Iris pigment epithelial cell (primary cell): Measurements from ENCODE around the gene DCAF17.
A peak's percentile ranks its signal among the peaks of the same experiment; 100 is the strongest.
"Not testable (repeated sequence)": the region's sequence is repeated elsewhere in the genome, so short reads cannot be mapped to it uniquely, and the experiment has no call there.

Experiments used
- DNase-seq: peaks from one replicate; pipeline ENCODE4 v3.0.0-alpha.2; 2011; ENCODE audit warnings: low read depth

The DCAF17 gene

DNA sequence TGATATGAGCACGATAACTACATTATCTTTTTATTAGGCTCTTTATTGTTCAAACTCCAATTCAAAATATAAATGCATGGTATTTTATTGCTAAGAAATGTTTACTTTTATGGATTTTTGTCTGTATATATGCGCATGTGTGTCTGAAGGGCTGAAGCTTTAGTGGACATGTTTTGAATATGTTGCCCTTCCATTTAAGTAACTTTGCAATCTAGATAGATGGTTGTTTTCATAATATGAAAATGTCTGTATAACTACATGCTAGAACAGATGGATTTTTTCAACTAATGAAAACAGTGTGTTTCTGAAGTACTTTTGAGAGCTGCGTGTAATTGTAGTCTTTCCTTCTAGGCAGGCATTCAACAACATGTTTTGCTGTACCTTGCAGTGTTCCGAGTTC is 18.7 kb downstream of the DCAF17 start:
- no peak for DNase-seq

- DNase-seq = no peak
Measured at GRCh38 chr2:171459498-171459897, 25.5 kb downstream of the DCAF17 start.

GRCh38 chr2:171460537-171460936 is 26.5 kb downstream of the DCAF17 start:
- no peak for DNase-seq

DNA sequence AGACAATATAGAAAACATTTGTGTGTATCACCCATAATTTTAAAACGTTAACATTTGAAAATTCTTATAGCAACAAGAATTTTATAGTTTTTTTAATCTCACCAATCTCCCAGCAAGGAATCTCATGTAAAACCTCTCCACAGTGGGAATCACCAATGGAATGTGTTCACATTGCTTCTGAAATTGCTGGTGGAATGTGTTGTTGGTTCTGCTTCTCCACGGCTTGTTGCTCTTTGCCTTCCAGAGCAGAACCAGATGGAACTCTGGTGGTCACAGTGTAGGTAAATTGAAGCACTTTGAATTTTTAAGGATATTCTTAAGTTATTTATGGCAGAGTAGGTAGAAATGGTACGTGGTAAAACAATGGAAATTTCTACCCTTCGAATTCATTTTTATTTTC is 35.1 kb downstream of the DCAF17 start:
- DNase-seq = peak; percentile 8

- no peak for DNase-seq
Measured at GRCh38 chr2:171470129-171470528, 36.1 kb downstream of the DCAF17 start.

- DNase-seq = no peak
Measured at GRCh38 chr2:171475979-171476378, 42.0 kb downstream of the DCAF17 start.

DNA sequence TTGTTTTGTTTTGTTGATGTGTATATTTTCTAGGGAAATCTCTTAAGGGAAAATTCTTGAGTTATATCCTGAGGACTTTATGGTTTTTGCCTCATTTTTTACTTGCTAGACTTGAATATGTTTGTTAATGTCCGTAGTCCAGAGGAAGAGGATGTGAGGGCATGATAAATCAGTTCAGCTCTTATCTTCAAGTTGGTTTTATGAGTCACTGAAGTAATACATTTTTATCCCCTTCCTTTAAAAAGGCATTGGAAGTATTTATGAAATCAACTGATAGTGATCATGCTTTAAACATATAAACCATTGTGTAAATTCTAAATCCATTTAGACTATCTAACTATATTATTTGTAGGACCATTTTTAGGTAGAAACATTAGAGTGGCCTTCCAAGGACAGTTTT is 44.3 kb downstream of the DCAF17 start:
- DNase-seq = peak; percentile 71

- DNase-seq = peak; percentile 12
Measured at GRCh38 chr2:171479154-171479814, 45.3 kb downstream of the DCAF17 start.

DNA sequence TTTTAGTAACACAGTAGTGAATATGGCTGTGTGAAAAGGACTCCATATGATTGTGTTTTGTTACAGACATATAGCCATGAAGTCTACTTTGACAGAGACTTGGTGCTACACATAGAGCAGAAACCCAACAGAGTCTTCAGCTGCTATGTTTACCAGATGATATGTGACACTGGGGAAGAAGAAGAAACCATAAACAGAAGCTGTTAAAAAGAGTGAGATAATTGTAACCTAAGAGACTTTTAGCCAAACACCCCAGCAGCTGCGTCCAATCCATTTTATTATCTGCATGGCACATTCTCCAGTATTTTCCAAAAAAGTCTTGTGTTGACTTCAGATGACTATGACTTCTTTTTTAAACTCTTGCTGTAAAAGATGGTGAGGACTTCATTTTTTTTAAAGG is 46.9 kb downstream of the DCAF17 start:
- no peak for DNase-seq

- peak; percentile 20 for DNase-seq
Measured at GRCh38 chr2:171482308-171482707, 48.3 kb downstream of the DCAF17 start.

GRCh38 chr2:171482877-171483276 is 48.9 kb downstream of the DCAF17 start:
- DNase-seq = peak; percentile 23

GRCh38 chr2:171483793-171484192 is 49.8 kb downstream of the DCAF17 start:
- no peak for DNase-seq

DNA sequence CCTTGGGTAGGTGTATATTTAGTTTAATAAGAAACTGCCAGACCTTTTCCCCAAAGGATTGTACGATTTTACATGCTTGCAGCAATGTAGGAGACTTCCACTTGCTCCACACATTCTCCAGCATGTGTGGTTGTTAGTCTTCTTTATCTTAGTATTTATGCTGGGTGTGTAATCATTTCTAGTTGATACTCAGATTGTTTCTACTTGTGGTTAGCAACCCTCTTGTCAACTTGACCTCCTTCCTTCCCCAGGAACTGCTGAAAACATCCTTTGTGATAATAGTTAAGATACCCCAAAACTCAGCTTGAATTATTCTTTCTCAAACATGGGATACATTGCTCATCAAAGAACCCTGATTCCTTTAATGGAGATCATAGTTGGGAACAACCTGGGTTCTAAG is 51.1 kb downstream of the DCAF17 start:
- peak; percentile 15 for DNase-seq

DNA sequence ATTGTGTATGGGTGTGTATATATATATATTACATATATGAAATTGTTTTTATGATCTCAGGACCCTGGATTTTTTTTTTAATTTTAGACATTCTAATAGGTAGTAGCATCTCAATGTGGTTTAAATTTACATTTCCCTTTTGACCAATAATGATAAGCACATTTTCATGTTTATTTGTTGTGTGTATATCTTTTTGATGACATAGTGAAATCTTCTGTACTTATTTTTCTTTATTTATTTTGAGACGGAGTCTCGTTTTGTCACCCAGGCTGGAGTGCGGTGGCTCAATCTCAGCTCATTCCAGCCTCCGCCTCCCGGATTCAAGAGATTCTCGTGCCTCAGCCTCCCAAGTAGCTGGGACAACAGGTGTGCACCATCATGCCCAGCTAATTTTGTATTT is 53.2 kb downstream of the DCAF17 start:
- DNase-seq = no peak

DNA sequence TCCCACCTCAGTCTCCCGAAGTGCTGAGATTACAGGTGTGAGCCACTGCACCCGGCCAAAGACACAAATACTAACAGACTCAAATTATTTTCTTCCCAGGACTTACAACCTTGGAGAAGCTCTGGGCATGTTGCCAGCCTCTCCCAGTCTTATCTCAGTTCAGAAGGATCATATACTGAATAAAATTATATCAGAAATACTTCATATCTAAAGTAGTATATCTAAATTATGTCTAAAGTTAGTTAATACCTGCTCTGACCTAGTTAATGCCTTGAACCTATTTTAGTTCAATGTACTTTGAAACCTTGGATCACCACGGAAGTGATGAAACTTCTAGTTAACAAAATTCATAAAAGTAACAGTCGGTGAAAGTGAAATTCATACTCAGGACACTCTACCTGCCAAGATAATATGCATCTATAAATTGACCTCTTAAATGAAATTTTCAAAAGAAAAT is 53.8 kb downstream of the DCAF17 start:
- no peak for DNase-seq

- no peak for DNase-seq
Measured at GRCh38 chr2:171490577-171490976, 56.6 kb downstream of the DCAF17 start.

DNA sequence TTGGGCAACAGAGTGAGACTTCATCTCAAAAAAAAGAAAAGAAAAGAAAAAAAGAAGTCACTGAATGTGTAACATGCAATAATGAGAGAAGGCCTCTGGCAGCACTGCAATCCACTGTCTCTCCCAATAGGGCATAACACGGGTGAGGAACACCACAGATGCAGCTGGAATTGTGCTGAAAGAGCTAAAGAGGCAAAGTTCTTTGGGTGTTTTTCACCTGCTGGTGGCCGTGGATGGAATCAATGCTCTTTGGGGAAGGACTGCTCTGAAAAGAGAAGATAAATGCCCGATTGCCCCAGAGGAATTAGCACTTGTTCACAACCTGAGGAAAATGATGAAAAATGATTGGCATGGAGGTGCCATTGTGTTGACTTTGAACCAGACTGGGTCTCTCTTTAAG is 57.3 kb downstream of the DCAF17 start:
- no peak for DNase-seq

DNA sequence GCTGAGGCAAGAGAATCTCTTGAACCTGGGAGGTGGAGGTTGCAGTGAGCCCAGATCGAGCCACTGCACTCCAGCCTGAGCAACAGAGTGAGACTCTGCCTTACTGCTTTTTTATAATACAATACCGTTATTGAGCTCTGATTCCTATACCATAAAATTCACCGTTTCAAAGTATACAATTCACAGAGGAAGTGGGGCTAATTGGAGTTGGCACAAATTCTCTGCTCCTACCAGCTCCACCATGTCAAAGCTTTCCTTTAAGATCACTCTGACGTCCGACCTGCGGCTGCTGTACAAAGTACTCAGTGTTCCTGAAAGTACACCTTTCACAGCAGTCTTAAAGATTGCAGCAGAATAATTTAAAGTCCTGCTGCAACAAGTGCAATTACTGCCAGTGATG is 58.6 kb downstream of the DCAF17 start:
- DNase-seq = no peak

GRCh38 chr2:171497664-171498063 is 63.6 kb downstream of the DCAF17 start:
- not testable (repeated sequence) for DNase-seq

DNA sequence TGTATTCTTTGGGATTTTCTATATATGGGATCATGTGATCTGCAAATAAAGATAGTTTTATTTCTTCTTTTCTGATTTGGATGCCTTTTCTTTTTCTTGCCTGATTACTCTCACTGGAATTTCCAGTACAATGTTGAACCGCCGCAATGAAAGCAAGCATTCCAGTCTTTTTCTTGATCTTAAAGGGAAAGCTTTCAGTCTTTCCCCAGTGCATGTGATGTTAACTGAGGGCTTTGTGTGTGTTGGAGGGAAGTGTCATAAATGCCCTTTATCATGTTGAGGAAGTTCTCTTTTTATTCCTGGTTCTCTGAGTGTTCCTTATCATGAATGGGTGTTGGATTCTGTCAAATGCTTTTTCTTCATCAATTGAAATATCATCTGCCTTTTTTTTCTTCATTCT is 71.3 kb downstream of the DCAF17 start:
- peak; percentile 40 for DNase-seq

DNA sequence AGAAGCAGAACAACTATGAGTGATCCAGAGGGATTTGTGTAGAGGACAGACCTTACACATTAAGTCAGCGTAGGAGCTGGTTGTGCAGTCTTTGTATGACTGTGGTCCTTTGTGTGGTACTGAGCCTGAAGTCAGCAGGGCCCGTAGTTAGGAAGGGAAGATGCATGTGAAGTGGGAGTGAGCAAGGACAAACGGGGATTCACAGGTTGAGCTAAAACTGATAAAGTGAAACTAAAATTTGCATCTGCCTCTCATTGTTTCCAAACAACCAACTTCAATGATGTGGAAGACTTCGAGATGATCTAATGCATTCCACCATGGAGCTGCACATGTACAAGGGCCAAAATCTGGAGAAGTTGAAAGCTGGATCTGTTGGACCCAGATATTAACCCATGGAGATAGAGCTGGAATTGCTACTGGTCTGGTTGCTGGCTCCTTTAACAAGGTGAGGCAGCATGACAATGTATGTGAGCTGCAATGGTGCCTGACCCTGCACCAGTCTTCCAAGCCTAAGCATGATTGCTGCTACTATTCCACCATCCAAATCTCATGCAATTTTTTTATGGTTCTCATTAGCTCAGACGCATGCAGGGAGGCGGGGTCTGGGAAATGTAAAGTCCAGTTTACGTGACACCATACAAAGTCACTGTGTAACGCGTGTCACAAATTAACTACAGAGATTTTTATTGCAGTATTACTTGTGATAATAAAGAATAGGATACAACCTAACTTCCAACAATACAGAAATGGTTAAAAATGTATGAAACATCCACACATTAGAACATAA is 76.1 kb downstream of the DCAF17 start:
- DNase-seq = no peak

DNA sequence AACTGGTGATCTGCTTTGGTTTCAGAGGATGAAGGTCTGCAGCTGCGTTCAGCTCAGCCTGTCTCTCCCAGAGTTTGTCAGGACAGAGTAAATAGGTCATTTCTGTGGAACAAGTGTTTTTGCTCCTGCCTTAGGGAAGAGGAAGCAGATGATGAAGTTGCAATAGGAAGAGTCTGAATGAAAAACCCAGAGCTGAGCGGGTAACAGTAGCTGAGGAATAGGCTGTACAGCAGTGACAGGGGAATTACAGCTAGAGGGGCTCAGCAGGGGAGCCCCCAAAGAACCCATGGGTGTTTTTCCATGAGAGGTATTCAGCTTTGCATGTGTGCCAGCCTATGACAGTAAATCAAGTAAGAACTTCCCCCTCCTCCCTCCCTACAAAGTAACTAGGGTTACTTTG is 78.0 kb downstream of the DCAF17 start:
- no peak for DNase-seq

DNA sequence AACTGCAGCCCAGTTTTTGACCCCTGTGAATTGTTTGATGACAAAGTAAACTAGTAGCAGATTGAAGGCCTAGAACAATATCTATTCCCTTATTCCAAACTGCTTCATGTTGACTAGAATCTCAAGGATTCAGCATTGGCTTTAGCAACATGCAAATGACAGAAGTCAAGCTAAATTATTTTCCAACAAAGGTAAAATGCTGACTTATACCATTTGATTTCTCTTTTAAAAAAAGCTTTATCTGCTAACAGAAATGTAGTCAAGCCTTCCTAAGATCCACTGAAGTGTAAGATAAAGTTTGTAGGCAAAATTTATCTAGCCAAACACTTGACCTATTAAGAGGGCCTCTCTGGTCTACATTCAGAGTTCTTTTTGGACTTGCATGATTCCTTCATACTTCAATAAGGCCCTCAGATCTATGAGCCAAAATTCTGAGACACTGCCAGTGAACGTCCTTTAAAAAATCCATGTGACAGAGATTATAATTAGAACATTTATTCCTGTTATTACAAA is 78.7 kb downstream of the DCAF17 start:
- DNase-seq = no peak
